A549 (cell line): Measurements from ENCODE around the gene ATP10A. TPM values are rescaled to one million over a fixed set of nuclear protein-coding genes. Genes with fewer than 3 reads are reported as not detected.

Source experiments
- ATAC-seq, 2 experiments: fragments of 200-7000 bp in 1 of 2; fragments of >200 bp in 1 of 2; cut with Nextera tagmentation in 1 of 2; cut with Tn5 transposase in 1 of 2; 3 replicates each; pipeline versions ENCODE4 v1.8.0 to v1.9.1; 2018 to 2020; ENCODE audit warnings: mild to moderate bottlenecking in 1 of 2, moderate library complexity in 1 of 2
- CTCF ChIA-PET: fragments of 300-600 bp; sonication (Branson Sonifier 250); formaldehyde crosslinking; extraction: SDS; loops from one replicate; lab custom pipeline; 2021; ENCODE audit warnings: antibody characterized with exemption, inconsistent platforms; lab: Yijun Ruan, JAX
- POLR2A ChIA-PET: fragments of 350-600 bp; formaldehyde crosslinking; extraction: SDS; loops from one replicate; lab custom pipeline; 2021; ENCODE audit warnings: antibody characterized with exemption, inconsistent platforms; lab: Yijun Ruan, JAX
- DNase-seq, 2 experiments: peaks; one replicate each; pipeline versions ENCODE4 v3.0.0 to v3.0.0-alpha.2; 2011 to 2016; ENCODE audit warnings: low read depth in 1 of 2, low spot score in 1 of 2
- FAIRE-seq: peaks from 2 replicates; lab custom pipeline; 2011; peaks lifted over from hg19 to GRCh38; lab: Jason Lieb, UNC
- H3K27ac ChIP-seq, 2 experiments: fragments of >200 bp; sonication (Bioruptor Twin); formaldehyde crosslinking; 3 replicates each; pipeline ENCODE4 v1.5.1; 2016 to 2017
- H3K4me1 ChIP-seq: fragments of >200 bp; sonication (Bioruptor Twin); formaldehyde crosslinking; 3 replicates; pipeline ENCODE4 v1.6.1; 2016
- H3K4me2 ChIP-seq: fragments of >200 bp; sonication (Bioruptor Twin); formaldehyde crosslinking; 3 replicates; pipeline ENCODE4 v1.6.1; 2016
- H3K4me3 ChIP-seq: fragments of >200 bp; sonication (Bioruptor Twin); formaldehyde crosslinking; 3 replicates; pipeline ENCODE4 v1.5.1; 2016
- H3K9me3 ChIP-seq: fragments of >200 bp; sonication (Bioruptor Twin); formaldehyde crosslinking; 3 replicates; pipeline ENCODE4 v1.6.1; 2016
- CBX2 ChIP-seq: fragments of 200-600 bp; sonication (generic); IDR thresholded peaks from 2 replicates; pipeline ENCODE4 v1.6.1; 2016; ENCODE audit warnings: low read depth, mild to moderate bottlenecking, borderline replicate concordance
- EHMT2 ChIP-seq: fragments of 200-600 bp; sonication (generic); IDR thresholded peaks from 2 replicates; pipeline ENCODE4 v1.6.1; 2016; ENCODE audit warnings: antibody characterized with exemption, low read depth, mild to moderate bottlenecking, moderate library complexity
- EP300 ChIP-seq, 2 experiments: fragments of >200 bp; sonication (Bioruptor Twin); formaldehyde crosslinking; IDR thresholded peaks; 2 replicates in 1 of 2; 3 replicates in 1 of 2; pipeline ENCODE4 v1.6.1; 2016 to 2017
- FOSL2 ChIP-seq, 2 experiments: fragments of 450-650 bp in 1 of 2; fragments of >200 bp in 1 of 2; sonication (Bioruptor Twin) in 1 of 2; formaldehyde crosslinking; IDR thresholded peaks; 2 replicates each; pipeline versions ENCODE4 v1.5.0 to v1.6.1; 2016 to 2020; ENCODE audit warnings: mild to moderate bottlenecking in 1 of 2, moderate library complexity in 1 of 2
- GATA3 ChIP-seq: IDR thresholded peaks from 2 replicates; pipeline ENCODE4 v1.6.1; 2012; ENCODE audit warnings: borderline replicate concordance
- HDAC2 ChIP-seq: fragments of 200-600 bp; sonication (generic); IDR thresholded peaks from 2 replicates; pipeline ENCODE4 v1.6.1; 2016
- HOXA7 ChIP-seq: fragments of 250-450 bp; sonication (Bioruptor Pico); IDR thresholded peaks from 2 replicates; pipeline ENCODE4 v1.5.0; 2020; ENCODE audit warnings: mild to moderate bottlenecking, moderate library complexity
- JUN ChIP-seq, 2 experiments: fragments of >200 bp; sonication (Bioruptor Twin); formaldehyde crosslinking; IDR thresholded peaks; 2 replicates in 1 of 2; 3 replicates in 1 of 2; pipeline ENCODE4 v1.6.1; 2016 to 2017
- KDM5A ChIP-seq: fragments of 200-600 bp; sonication (generic); IDR thresholded peaks from 2 replicates; pipeline ENCODE4 v1.6.1; 2016; ENCODE audit warnings: antibody characterized with exemption, mild to moderate bottlenecking
- MYC ChIP-seq: IDR thresholded peaks from 2 replicates; pipeline ENCODE4 v1.6.1; 2012; ENCODE audit warnings: mild to moderate bottlenecking, inconsistent platforms, low read length, improper control_type of control experiment, borderline replicate concordance
- NPAS2 ChIP-seq: fragments of 250-450 bp; sonication (Bioruptor Pico); IDR thresholded peaks from 2 replicates; pipeline ENCODE4 v1.8.0; 2022; ENCODE audit warnings: mild to moderate bottlenecking, moderate library complexity, borderline replicate concordance
- POLR2A ChIP-seq: IDR thresholded peaks from 2 replicates; pipeline ENCODE4 v1.6.1; 2012; ENCODE audit warnings: mild to moderate bottlenecking, low read length
- RNF2 ChIP-seq: fragments of 200-600 bp; sonication (generic); IDR thresholded peaks from 2 replicates; pipeline ENCODE4 v1.6.1; 2016; ENCODE audit warnings: low read depth, mild to moderate bottlenecking, antibody characterized with exemption, moderate library complexity, borderline replicate concordance
- SMC3 ChIP-seq: fragments of >200 bp; sonication (Bioruptor Twin); formaldehyde crosslinking; IDR thresholded peaks from 3 replicates; pipeline ENCODE4 v1.6.1; 2018; ENCODE audit warnings: inconsistent platforms
- ZC3H11A ChIP-seq: fragments of 450-650 bp; IDR thresholded peaks from 2 replicates; pipeline ENCODE4 v1.6.1; 2014; ENCODE audit warnings: antibody characterized with exemption, mild to moderate bottlenecking
- WGBS: methylation state at CpG from one replicate; pipeline ENCODE4 v1.1.6; 2017; ENCODE audit errors: missing lambda C conversion rate; 5-methylcytosine and 5-hydroxymethylcytosine counted together
- polyA plus RNA-seq, 4 experiments: library from polyadenylated mRNA; depleted of rRNA in 3 of 4; stranded (reverse); fragments of >200 nt; fragmentation: RNase III in 1 of 4; extraction: RNeasy Plus Mini Kit Qiagen cat#74134 plus additional on column Dnase treatment in 1 of 4; gene quantifications; 2 replicates in 3 of 4; 3 replicates in 1 of 4; pipeline ENCODE4 v1.2.3, GENCODE V29; 2011 to 2017
- TF ChIP-seq, protein P1 (sequence below): fragments of 250-450 bp; sonication (Bioruptor Pico); IDR thresholded peaks from 2 replicates; pipeline ENCODE4 v1.5.0; 2020; ENCODE audit warnings: low read depth, mild to moderate bottlenecking, moderate library complexity
- TF ChIP-seq, protein P2 (sequence below): fragments of >200 bp; sonication (Bioruptor Twin); formaldehyde crosslinking; IDR thresholded peaks from 2 replicates; pipeline ENCODE4 v1.6.1; 2016
- TF ChIP-seq, protein P3 (sequence below): fragments of 250-450 bp; sonication (Bioruptor Pico); IDR thresholded peaks from 2 replicates; pipeline ENCODE4 v1.5.0; 2021; ENCODE audit warnings: mild to moderate bottlenecking, moderate library complexity, borderline replicate concordance
- TF ChIP-seq, protein P4 (sequence below): fragments of >200 bp; sonication (Bioruptor Twin); formaldehyde crosslinking; IDR thresholded peaks from 3 replicates; pipeline ENCODE4 v1.5.1; 2016
- TF ChIP-seq, protein P5 (sequence below): IDR thresholded peaks from 2 replicates; pipeline ENCODE4 v1.6.1; 2012
- TF ChIP-seq, protein P6 (sequence below): IDR thresholded peaks from 2 replicates; pipeline ENCODE4 v1.6.1; 2012; ENCODE audit warnings: low read depth, borderline replicate concordance

The ATP10A gene
- polyA plus RNA-seq, 2 of the 4 experiments (the other 2 are of a cell fraction), result 5.9 to 7.6 TPM

DNA sequence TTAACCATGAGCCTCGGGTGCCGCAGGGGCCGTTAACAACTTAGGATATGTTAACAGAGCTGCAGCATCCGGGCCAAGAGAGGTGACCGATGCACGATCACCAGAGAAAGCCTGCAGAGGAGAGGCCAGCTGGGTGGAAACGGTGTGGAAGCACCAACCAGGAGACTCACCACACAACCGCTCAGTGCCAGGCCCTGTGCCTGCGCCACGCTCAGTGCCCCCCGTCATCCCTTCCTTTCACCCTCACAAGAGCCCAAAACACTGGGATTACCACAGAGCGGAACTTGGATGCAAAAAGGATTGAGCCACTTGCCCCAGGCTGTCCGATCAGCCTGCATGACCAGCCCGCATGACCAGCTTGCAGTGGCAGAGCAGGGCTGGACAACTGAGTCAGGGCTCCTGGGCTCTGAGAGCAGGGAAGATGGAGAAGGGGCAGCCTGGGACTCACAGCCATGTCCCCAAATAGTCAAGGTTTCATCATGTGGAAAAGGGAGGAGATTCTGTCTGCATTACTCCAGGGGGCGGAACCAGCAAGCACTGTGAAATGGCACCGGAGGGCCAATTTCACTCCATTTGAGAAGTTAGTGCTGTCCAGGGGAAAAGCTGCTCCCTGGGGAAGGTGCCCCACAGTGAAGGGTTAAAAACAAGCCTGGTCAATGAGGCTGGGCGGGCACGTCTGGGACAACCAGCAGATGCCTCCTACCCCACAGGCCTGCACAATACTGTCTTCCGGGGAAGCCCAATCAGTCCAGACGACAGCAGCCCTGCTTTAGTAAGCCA is 156.8 kb downstream of the ATP10A start:
- Histone ChIP-seq H3K9me3 (no peaks in the 10 kb centered on the region), H3K4me3 (no peak overlapping the region), H3K4me1 (no peaks in the 10 kb centered on the region), H3K4me2 (no peak overlapping the region), H3K27ac (no peak overlapping the region)
- no peak for DNase-seq
- 97% methylated on average over 16 of the region's 20 CpGs for WGBS
- no peak for FAIRE-seq
- TF ChIP-seq CBX2, result no peak
- no peak for TF ChIP-seq FOSL2 (IDR thresholded peaks at IDR 0.05)
- no peak for TF ChIP-seq FOSL2 (CRISPR knock-in tag; IDR thresholded peaks at IDR 0.05)
- ATAC-seq, result no peak
- ChIA-PET CTCF (no interaction called here), POLR2A (no interaction called here)

DNA sequence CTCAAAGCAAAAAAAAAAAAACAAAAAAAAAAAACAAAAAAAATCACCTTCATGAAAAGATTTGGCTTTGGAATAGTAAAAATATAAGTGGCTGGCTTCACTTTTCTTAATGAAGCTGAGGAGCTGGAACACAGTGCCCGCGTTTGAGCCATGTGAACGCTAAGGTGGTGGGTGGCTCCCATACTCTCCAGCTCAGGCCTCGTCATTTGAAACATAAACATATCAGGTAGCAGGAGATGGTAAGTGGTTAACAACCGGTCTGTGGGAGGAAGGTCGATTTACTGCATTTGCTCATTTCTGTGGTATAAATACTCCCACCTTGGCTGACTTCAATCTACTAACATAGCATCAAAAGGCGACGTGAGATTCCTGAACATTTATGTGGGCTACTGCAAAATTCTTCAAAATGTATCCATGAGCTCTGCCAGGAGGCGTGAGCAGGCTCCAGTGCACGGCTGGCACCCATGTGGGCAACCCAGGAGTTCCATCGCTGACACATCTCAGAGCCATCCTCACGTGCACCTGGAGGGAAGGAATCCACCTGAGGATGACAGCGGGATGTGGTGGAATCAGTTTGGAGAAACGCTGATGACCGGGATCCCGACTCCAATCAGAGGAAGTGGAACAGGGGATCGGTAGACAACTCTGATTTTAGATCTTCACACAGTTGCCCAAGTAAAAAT is 157.6 kb downstream of the ATP10A start:
- WGBS, result 87% methylated on average over 17 of the region's 17 CpGs
- ATAC-seq (no peak), FAIRE-seq (no peak), DNase-seq (no peak)
- Histone ChIP-seq H3K4me3 (no peak overlapping the region), H3K27ac (no peak overlapping the region), H3K4me2 (no peak overlapping the region), H3K4me1 (no peaks in the 10 kb centered on the region), H3K9me3 (no peaks in the 10 kb centered on the region)
- ChIA-PET CTCF (no interaction called here), POLR2A (no interaction called here)
- TF ChIP-seq GATA3 (no peak), MYC (no peak)

DNA sequence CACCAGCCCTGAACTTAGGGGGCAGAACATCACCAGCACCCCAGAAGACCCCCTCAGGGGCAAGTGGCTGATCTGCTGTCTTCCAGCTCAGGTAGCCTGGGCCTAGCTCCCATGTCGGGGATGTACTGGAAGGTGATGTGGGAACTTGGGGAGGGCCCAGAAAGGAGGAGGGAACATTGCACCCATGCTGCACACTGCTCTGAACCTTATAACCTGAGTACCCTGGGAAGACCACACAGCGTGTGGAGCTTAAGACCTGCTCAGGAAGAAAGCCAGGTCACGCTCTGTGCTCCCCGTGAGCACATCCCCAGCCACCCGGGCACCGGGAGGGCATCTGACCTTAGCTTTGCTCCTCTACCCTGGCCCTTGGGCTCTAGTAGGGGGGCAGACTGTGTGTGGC is 159.4 kb downstream of the ATP10A start:
- H3K4me3 ChIP-seq, result no peak overlapping the region
- FAIRE-seq, result no peak
- POLR2A ChIA-PET, result no interaction called here
- WGBS, result 100% methylated on average over 1 of the region's 6 CpGs
- CTCF ChIA-PET, result interaction anchor here (0.8 kb wide), 1 partner anchor 16 kb away, joined by 3 read pairs; no protein-coding TSS in a partner anchor
- DNase-seq, result no peak
- no peaks in the 10 kb centered on the region for H3K9me3 ChIP-seq
- H3K27ac ChIP-seq, result no peak overlapping the region
- no peak for TF ChIP-seq MYC
- no peak for TF ChIP-seq ZC3H11A
- no peak for TF ChIP-seq JUN (IDR thresholded peaks at IDR 0.05)
- no peak for TF ChIP-seq EHMT2
- no peak for TF ChIP-seq POLR2A
- TF ChIP-seq EP300 (IDR thresholded peaks at IDR 0.05), result no peak
- TF ChIP-seq, protein P1, sequence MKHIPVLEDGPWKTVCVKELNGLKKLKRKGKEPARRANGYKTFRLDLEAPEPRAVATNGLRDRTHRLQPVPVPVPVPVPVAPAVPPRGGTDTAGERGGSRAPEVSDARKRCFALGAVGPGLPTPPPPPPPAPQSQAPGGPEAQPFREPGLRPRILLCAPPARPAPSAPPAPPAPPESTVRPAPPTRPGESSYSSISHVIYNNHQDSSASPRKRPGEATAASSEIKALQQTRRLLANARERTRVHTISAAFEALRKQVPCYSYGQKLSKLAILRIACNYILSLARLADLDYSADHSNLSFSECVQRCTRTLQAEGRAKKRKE (CRISPR knock-in tag), result no peak
- no peak for TF ChIP-seq KDM5A
- TF ChIP-seq CBX2, result no peak
- TF ChIP-seq, protein P2, sequence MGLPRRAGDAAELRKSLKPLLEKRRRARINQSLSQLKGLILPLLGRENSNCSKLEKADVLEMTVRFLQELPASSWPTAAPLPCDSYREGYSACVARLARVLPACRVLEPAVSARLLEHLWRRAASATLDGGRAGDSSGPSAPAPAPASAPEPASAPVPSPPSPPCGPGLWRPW, result no peak
- TF ChIP-seq, protein P3, sequence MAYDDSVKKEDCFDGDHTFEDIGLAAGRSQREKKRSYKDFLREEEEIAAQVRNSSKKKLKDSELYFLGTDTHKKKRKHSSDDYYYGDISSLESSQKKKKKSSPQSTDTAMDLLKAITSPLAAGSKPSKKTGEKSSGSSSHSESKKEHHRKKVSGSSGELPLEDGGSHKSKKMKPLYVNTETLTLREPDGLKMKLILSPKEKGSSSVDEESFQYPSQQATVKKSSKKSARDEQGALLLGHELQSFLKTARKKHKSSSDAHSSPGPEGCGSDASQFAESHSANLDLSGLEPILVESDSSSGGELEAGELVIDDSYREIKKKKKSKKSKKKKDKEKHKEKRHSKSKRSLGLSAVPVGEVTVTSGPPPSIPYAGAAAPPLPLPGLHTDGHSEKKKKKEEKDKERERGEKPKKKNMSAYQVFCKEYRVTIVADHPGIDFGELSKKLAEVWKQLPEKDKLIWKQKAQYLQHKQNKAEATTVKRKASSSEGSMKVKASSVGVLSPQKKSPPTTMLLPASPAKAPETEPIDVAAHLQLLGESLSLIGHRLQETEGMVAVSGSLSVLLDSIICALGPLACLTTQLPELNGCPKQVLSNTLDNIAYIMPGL, result no peak
- TF ChIP-seq, protein P4, sequence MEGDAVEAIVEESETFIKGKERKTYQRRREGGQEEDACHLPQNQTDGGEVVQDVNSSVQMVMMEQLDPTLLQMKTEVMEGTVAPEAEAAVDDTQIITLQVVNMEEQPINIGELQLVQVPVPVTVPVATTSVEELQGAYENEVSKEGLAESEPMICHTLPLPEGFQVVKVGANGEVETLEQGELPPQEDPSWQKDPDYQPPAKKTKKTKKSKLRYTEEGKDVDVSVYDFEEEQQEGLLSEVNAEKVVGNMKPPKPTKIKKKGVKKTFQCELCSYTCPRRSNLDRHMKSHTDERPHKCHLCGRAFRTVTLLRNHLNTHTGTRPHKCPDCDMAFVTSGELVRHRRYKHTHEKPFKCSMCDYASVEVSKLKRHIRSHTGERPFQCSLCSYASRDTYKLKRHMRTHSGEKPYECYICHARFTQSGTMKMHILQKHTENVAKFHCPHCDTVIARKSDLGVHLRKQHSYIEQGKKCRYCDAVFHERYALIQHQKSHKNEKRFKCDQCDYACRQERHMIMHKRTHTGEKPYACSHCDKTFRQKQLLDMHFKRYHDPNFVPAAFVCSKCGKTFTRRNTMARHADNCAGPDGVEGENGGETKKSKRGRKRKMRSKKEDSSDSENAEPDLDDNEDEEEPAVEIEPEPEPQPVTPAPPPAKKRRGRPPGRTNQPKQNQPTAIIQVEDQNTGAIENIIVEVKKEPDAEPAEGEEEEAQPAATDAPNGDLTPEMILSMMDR, result no peak
- TF ChIP-seq HOXA7 (CRISPR knock-in tag), result no peak
- TF ChIP-seq, protein P5, sequence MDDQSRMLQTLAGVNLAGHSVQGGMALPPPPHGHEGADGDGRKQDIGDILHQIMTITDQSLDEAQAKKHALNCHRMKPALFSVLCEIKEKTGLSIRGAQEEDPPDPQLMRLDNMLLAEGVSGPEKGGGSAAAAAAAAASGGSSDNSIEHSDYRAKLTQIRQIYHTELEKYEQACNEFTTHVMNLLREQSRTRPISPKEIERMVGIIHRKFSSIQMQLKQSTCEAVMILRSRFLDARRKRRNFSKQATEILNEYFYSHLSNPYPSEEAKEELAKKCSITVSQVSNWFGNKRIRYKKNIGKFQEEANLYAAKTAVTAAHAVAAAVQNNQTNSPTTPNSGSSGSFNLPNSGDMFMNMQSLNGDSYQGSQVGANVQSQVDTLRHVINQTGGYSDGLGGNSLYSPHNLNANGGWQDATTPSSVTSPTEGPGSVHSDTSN, result no peak
- no peak for TF ChIP-seq FOSL2 (IDR thresholded peaks at IDR 0.05)
- TF ChIP-seq FOSL2 (CRISPR knock-in tag; IDR thresholded peaks at IDR 0.05), result no peak
- no peak for TF ChIP-seq RNF2
- no peak for TF ChIP-seq HDAC2
- TF ChIP-seq, protein P6, sequence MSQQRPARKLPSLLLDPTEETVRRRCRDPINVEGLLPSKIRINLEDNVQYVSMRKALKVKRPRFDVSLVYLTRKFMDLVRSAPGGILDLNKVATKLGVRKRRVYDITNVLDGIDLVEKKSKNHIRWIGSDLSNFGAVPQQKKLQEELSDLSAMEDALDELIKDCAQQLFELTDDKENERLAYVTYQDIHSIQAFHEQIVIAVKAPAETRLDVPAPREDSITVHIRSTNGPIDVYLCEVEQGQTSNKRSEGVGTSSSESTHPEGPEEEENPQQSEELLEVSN, result no peak
- TF ChIP-seq NPAS2 (CRISPR knock-in tag), result no peak
- TF ChIP-seq SMC3, result no peak
- TF ChIP-seq, all 56 proteins: peak for 0
- Histone ChIP-seq H3K4me1 (no peaks in the 10 kb centered on the region), H3K4me2 (no peak overlapping the region)
- ATAC-seq, result no peak
